GM19099 (cell line): ENCODE data around the gene STK38L.

ENCODE experiments used
- POLR2A ChIP-seq: IDR thresholded peaks from 3 replicates; pipeline ENCODE4 v1.6.1; 2011; ENCODE audit warnings: low read depth; ENCODE audit not compliant: insufficient read length; ENCODE audit errors: extremely low read depth

Gene STK38L

GRCh38 chr12:27361372-27361771 lies 117.3 kb downstream of the STK38L start:
- TF ChIP-seq POLR2A, result no peak

GRCh38 chr12:27366621-27367020 lies 122.5 kb downstream of the STK38L start:
- no peak for TF ChIP-seq POLR2A

- no peak for TF ChIP-seq POLR2A
Measured at GRCh38 chr12:27367078-27367477, 123.0 kb downstream of the STK38L start.
